ENCODE measurements around the gene TTC19.
A peak's percentile ranks its signal among the peaks of the same experiment; 100 is the strongest.

Gene TTC19, protein sequence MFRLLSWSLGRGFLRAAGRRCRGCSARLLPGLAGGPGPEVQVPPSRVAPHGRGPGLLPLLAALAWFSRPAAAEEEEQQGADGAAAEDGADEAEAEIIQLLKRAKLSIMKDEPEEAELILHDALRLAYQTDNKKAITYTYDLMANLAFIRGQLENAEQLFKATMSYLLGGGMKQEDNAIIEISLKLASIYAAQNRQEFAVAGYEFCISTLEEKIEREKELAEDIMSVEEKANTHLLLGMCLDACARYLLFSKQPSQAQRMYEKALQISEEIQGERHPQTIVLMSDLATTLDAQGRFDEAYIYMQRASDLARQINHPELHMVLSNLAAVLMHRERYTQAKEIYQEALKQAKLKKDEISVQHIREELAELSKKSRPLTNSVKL

DNA sequence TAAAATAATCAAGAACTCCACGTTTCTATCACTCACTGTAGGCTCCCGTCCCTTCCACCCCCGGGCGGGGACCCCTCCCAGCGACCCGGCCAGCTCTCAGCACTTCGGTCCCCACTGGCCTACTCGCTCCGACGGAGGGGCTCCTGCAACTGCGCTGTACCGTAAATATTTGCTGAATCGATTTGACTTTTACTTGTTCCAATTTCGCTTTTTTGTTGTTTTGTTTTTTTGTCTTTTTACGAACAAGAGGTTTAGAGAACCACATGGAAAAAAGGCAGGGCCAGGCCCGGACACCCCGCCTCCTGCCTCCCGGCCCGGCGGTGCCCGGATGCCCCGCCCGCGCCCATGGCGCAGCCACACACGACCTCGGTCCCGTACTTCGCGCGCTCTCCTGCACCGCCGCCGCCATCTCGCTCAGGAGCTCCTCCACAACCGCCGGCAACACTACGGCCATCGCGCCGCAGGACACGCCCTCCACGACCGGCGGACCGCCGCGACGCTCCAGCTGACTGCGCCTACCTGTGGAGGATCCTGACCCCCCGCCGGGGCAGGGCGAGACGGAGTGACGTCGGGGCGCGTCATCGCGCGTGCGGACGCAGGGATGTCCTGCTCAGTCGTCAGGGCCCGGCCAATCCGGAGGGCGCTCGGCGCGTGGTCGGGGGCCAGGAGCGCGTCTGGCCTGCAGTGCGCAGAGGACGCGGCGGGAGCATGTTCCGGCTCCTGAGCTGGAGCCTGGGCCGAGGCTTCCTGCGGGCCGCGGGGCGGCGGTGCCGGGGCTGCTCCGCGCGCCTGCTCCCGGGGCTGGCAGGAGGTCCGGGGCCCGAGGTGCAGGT is at the start of gene TTC19, which contains the start of gene ZSWIM7:
Gene TTC19 (plus strand): TSS at position 684 of the 833 bp plus-strand sequence. CDS start 25 bp downstream, at position 709.
Gene ZSWIM7 (minus strand): TSS at position 564 of the 833 bp plus-strand sequence. CDS start 110 bp downstream, at position 454.
- peak; percentile 95 for DNase-seq (ENCODE audit: low read depth)

DNA sequence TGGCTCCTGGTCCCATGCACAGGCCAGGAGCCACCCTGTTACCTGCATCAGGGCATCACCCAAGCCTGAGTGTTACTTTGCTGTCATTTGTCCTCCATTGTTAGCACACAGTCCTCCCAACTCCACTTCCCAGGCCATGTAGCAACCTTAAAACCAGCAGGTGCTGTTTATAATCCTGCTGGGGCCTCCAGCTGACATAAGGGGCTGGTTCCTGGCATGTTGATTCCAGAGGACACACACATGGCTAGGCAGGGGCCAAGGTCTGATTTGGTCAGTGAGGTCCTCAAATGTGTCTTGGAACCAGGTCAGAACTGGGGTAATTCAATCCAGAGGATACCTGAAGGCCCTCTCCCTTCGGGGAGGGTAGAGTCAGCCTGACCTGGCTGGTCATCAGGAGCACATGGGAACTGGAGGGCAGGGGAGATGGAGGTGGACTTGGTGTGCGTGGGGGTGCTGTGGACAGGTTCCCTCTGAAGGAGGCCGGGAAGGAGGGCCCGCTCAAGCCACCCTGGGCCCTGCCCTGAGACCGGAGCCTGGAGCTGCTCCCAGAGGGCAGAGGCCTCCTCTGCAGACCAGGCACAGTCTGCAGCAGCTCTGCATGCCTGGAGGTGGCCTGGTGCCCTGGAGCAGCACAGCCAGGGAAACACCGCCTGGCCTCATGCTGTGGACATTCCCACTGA is 48.1 kb upstream of the TTC19 start:
- DNase-seq (ENCODE audit: low read depth): no peak

- no peak for DNase-seq (ENCODE audit: low read depth)
Observed at GRCh38 chr17:15952048-15952532, 47.5 kb upstream of the TTC19 start.

DNA sequence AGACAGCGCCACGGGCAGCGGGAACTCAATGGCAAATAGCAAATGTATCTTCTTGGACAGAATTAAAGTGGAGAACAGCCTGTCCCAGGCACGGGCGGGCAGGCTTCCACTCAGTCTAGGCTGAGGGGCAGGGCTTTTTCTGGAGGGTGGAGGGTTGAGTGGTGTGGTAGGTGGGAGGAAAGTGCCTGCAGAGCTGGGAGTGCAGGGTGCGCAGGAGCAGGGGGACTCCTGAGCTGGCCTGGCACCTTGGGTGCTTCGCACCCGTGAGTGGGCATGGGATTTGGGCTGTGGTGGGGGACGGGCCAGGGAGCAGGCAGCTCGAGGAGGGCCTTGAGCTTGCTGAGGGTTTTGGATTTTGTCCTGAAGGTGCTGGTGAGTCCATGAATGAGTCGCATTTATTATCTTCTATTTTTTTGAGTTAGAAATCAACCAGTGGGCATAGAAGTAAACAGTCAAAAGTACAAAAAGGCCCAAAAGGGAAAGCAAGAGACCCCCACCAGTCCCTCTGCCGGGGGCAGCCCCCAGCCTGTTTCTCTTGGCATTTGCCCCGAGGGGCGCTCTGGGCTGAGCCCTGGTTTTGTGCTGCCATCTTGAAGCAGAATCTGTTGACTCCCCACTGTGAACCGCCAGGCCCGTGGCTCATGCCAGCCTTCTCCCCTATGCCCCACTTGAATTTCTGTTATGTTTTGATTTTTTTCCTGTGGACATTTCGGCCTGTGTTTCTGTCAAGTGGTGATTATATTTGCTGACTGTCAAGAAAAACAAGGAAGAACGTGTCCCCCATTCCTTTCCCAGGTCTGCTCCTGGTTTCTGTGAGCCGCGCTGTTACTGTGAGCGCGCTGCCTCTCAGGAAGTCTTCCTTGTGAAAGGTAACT is 46.5 kb upstream of the TTC19 start:
- no peak for DNase-seq (ENCODE audit: low read depth)

GRCh38 chr17:15954222-15954621 is 45.4 kb upstream of the TTC19 start:
- DNase-seq (ENCODE audit: low read depth): no peak

DNA sequence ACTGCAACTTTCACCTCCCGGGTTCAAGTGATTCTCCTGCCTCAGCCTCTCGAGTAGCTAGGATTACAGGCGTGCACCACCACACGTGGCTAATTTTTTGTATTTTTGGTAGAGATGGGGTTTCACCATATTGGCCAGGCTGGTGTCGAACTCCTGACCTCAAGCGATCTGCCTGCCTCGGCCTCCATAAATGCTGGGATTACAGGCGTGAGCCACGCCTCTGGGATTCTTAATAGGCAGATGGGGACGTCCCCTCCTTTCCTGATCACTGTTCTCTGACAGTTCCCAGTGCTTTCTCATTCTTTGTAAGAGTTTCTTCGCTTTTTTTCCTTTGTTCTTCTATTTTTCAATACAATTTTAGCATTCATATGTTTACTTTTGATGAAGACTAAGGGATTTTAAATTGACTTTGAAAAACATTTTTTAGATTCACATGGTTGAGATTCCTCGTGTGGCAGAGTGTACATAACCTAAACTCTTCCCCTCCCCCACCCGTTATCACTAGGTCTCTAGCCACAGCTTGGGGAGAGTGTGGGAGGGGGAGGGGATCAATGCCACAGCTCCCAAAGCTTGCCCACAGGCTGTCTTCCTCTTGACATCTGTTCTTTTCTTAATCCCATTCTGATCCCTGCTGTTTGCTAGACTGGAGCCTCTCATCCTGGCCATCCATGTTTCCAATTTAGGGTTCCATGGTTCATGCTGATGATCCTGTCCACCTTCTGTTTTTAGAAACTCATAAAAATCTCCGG is 43.7 kb upstream of the TTC19 start:
- no peak for DNase-seq (ENCODE audit: low read depth)

GRCh38 chr17:15957206-15957605 is 42.4 kb upstream of the TTC19 start:
- DNase-seq (ENCODE audit: low read depth): no peak

GRCh38 chr17:15957608-15958307 is 41.9 kb upstream of the TTC19 start:
- no peak for DNase-seq (ENCODE audit: low read depth)

DNA sequence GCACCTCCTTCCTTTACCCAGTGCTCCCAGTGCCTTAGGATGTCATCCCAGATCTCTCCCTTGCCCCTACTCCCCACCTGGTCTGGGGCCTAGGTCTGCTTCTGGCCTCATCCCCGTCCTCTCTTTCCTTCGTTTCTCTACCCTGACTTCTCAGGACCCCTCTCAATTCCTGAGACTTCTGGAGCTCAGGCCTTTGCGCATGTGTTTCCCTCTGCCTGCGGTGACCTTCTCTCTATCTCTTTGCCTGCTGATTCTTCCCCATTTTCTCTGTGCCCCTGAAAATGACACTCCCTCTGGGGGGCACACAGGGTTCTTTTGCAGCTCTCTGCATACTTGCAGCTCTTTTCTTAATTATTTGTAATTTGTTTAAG is 41.2 kb upstream of the TTC19 start:
- no peak for DNase-seq (ENCODE audit: low read depth)

GRCh38 chr17:15963670-15964110 is 35.9 kb upstream of the TTC19 start:
- DNase-seq (ENCODE audit: low read depth): no peak

DNA sequence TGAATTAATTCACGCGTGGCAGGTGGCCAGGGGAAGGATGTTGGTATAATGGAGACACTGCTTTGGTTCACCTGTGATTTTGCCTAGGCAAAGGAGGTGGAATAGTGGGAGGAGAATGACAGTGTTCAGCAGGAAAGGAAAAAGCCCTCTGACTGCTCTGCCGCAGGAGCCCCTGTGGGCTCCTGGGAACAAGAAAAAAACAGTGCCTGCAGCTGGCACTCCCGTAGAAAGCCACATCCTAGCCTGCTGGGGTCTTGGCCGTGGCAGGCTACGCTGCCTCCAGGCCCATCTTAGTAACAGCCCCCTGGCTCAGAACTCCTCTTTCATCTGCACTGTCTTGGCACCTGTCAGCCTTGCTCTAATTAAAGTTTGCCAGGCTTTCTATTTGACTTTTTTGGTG is 34.1 kb upstream of the TTC19 start:
- no peak for DNase-seq (ENCODE audit: low read depth)

- no peak for DNase-seq (ENCODE audit: low read depth)
Observed at GRCh38 chr17:15966183-15966878, 33.3 kb upstream of the TTC19 start.

GRCh38 chr17:15966879-15967248 is 32.8 kb upstream of the TTC19 start:
- DNase-seq (ENCODE audit: low read depth): no peak

DNA sequence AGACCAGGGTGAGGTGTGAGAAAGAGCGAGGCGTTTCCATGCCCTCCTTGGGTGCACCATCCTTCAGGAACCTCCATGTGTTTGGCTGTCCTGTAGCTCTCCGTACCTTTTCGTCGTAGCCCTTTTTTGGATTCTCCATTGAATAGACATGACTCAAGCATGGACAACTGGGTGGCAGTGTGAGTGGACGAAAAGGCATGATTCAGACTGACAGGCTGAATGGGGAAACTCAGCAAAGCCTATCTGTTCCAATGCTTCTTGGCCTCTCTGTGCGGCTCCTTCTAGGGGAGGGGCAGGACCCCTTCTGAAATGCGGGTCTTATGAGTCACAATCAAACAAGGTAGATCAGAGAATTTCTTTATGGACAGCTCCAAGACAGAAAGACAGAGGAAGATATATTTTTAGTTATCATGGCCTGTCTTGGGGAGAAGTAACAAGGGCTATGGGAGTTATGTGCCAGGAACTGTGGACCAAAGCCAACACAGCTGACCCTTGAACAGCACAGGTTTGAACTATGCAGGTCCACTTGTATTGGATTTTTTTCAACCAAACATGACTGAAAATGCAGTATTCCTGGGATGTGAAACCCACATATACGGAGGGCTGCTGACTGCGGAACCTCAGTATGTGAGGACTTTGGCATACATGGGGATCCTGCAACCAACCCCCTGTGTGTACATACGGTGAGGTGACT is 31.8 kb upstream of the TTC19 start:
- DNase-seq (ENCODE audit: low read depth): no peak

GRCh38 chr17:15969463-15969862 is 30.2 kb upstream of the TTC19 start:
- DNase-seq (ENCODE audit: low read depth): no peak

DNA sequence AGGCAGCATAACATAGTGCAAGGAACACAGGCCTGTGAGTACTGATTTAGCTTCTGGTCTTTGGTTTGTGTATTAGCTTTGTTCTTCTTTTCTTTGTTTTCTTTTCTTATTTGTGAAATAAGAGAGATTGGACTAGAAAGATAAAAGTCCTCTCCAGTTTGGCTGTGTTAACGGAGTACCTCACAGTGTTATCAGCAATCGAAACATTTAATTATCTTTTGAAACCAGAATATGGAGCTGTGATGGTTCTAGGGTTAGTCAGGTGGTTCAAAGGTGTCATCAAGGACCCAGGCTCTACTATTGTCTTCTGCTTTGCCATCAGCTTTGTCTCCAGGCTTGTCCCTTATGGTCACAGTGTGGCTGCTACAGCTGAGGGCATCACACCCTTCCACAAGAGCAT is 29.1 kb upstream of the TTC19 start:
- no peak for DNase-seq (ENCODE audit: low read depth)

- DNase-seq (ENCODE audit: low read depth): no peak
Observed at GRCh38 chr17:15971098-15971678, 28.4 kb upstream of the TTC19 start.

DNA sequence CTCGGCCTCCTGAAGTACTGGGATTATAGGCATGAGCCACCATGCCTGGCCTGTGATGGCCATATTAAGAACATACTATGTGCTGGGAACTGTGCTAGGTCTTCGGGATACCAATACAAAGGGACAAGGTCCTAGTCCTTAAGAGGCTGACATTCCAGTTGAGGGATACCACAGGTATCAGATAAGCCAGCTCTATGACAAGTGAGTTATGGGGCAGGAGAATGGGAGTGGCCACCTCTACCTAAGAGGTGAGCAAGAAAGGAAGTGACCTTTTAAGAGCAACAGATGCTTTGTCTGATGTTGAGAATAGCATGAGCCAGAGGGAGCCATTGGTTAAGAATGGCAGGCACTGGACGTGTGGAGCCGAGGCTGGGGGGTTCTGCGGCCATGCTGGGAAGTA is 27.7 kb upstream of the TTC19 start:
- no peak for DNase-seq (ENCODE audit: low read depth)

Data from stimulated activated CD8-positive, alpha-beta memory T cell treated with anti-CD3 and anti-CD28 coated beads, Interleukin-4, amount 100 ng/mL, for 24 hours (primary cell).